NCI-H128 (cell line): Measurements from ENCODE around the gene PSMD5.

Experiments used
- DNase-seq: peaks from one replicate; lab custom pipeline; 2025; ENCODE audit not compliant: unreplicated experiment; lab: John Stamatoyannopoulos, UW

The PSMD5 gene

GRCh38 chr9:120856700-120857099 is 14.0 kb upstream of the PSMD5 start:
- DNase-seq: no peak

DNA sequence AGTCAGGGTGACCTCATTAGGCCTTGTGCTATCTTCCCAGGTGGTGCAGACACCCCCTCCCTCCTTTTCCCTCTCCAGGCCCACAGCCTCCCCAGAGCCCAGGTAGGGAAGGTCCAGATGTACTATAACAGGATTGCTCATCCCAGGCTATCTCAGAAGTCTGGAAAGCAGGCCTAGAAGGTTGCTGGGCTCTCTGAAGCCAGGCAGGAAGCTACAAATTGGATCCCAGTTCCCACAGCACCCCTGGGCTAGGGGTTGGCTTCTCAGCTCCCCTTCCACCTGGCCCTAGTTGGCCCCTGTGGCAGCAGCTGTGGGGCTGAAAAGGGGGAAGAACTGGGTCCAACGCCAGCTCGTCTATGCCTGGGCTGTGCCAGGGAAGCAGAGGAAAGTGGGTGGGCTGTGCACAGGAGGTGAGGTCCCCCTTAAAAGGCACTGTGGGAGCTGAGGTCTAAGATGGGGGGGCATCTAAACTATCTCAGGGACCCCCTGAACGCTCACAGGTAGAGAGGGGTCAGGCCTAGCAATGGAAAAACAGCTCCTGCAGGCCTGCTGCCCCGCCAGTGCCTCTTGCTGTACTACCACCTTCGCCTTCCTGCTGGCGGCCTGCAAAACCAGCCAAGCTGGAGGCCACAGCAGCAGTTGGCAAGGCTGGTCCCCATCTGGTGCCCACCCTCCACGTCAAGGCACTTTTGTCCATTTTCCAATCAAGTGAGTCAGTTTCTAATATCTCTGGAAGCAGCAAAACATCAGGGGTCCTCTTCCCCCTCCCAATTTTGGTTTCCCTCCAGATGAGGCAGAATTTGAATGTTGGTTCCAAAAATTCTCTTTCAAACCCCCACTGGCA is 13.3 kb upstream of the PSMD5 start:
- no peak for DNase-seq

DNA sequence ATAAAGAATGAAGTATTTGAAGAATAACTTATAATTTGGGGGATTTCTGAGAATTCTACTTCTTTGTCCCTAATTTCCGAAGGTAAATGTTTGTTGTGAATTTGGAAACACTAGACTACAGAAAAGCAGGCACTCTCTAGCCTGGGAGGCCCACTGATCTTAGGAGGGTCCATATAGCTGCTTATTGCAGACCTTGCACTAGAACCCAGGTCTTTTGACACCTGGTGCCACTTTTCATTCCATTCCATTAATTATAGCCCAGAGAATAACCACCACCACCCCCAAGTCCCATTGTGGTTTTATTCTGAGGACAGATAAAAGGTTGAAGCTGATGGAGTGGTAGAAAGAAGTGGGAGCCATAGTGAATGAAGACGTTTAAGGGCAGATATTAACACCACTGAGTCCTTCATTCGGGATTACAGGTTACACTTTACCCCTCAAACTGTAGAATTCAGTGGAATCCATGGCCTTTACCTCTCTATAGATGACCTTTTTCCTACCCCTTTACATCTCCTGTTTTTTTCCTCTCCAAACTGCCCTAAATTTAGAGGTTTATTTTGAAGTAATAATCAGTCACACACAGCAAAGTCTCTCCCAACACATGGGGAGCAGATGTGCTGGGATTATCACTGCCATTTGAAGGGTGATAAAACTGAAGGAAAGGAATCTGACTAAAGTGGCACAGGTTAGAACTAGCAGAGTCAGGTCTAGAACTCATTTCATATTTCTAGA is 12.0 kb upstream of the PSMD5 start:
- no peak for DNase-seq

DNA sequence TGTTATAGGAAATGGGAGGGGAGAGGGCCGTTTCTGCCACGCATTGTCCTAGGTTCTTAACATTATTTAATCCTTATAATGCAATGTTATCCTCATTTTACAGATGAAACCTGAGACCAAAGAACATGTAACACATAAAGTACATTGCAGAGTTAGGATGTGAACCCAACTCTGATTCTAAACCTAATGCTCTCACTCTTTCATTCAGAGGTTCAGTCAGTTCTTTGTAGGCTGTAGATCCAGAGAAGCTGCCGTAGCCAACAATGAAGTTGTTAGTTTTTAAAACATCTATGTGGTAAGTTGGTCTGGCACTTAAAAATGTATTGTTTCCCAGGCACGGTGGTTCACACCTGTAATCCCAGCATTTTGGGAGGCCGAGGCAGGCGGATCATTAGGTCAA is 10.5 kb upstream of the PSMD5 start:
- no peak for DNase-seq

- DNase-seq: no peak
These were observed 9.7 kb upstream of the PSMD5 start for GRCh38 chr9:120852240-120853010.

- DNase-seq: no peak
These were observed 8.7 kb upstream of the PSMD5 start for GRCh38 chr9:120851449-120851848.

DNA sequence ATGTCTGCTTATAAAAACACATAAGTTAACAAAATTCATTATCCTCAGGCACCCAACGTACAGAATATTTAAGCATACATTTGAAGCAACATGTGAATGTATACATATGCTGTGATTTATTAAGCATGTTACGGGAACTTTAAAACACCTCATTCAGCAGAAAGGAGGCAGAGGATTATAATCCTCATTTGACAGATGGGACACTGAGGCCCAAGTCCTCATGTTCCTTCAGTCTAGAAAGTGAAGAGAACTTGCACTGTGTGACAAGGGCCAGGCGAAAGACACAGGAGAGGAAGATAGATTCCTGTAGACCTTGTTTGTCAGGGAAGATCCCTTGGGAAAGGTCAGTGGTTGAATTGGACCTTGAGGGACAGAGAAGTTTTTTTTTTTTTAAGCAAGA is 7.6 kb upstream of the PSMD5 start:
- no peak for DNase-seq

DNA sequence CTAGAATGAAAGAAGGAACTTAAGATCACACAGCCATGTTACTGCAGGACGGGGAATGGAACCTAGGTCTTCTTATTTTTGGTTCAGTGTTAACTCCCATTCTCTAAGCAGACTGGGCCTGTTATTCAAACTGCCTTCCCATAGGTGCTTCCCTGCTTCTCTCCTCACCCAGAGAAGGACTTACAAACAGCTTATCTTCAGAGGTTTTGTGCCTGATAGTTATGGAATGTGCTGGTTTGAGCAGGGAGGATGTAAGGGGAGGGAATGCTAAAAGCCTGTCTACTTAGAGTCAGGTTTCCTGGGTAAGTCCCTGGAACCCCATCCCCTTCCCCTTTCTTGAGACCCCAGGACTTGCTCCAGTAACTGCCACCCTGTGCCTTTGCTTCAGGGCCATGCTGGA is 4.2 kb upstream of the PSMD5 start:
- no peak for DNase-seq

GRCh38 chr9:120846251-120846889 is 3.6 kb upstream of the PSMD5 start:
- no peak for DNase-seq

DNA sequence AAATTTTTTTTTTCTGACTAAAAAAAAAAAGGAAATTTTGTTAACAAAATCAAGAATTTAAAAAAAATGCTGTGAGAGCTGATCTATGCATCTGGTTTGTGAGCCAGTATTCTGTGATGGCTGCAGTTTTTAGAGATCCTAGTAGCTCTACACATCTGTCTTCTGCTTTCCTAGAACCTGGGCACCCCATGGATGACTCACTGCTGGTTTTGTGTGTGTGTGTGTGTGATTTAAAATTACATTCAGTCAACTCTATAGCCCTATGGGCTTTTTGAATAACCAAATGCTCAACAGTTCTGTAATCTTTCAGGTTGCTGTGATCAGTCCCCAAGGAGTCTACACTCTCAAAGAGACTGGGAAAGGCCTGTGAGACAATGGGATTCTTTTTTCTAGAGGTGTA is 2.5 kb upstream of the PSMD5 start:
- no peak for DNase-seq

DNA sequence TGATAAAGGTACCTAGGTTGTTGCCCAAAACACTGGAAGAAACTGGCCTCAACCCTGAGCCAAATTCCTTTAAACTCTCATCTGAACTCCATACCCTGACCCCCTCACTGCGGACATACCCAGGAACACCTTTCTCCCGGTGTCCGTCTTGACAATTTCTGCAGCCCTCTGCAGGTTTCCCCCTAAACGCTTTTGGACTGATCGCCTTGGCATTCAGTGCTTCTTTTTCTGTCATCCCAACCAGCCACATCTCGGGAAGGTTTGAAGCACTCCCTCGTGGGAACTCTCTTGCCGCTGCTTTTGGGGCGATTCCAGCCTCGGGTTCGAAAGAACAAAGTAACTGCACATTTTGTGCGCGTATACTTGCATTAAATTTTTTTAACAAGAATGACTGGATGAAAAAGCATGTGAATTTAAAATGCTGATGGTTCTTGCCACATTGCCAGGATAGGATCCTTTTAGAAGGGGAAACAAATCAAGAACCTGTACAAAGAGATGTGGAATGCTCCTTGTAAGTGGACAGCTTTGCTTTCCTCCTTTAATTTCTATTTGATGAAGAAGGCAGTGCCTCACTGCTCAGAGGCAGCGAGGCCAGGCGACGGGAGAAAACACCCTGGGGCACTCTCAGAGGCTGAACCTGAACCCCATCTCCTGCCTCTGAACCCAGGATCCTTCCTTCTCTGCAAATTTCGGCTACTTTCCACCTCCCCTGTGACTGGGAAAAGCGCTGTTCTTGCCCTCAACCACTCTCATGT is 615 bp downstream of the PSMD5 start:
- DNase-seq: no peak

DNA sequence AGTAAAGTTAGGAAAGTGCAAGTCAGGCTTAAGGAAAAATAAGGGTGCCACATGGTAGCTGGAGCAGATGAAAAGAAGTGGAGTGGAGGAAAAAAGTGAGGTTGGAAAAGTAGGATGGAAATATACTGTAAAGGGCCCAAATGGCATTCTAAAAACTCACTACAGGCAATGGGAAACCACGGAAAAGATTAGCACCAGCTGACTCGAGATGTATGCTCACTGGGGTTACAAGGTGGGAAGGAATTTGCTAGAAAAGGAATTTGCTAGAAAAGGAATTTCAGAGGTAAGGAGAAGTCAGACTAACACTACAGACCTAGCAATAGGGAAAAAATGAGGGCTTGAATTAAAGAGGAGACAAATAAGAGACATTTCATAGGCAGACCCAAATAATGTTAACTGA is 3.6 kb downstream of the PSMD5 start:
- no peak for DNase-seq

GRCh38 chr9:120837921-120838320 is 4.8 kb downstream of the PSMD5 start:
- DNase-seq: no peak

DNA sequence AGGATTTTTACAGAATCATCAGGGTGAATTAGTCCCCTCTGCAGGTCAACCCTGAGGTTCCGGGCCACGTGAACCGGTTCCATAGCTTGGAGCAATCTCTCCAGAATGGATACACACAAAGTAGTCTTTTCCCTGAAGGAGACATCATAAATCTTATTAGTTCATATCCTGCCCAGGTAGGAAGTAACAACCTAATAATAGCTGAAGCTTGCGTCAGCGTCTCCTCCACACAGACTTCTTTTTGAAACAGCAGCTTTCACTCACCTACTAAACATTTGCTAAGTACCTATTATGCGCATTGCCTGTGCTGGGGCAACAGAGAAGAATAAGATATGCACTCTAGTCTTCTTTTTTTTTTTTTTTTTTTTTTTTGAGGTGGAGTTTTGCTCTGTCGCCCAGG is 9.4 kb downstream of the PSMD5 start:
- no peak for DNase-seq

DNA sequence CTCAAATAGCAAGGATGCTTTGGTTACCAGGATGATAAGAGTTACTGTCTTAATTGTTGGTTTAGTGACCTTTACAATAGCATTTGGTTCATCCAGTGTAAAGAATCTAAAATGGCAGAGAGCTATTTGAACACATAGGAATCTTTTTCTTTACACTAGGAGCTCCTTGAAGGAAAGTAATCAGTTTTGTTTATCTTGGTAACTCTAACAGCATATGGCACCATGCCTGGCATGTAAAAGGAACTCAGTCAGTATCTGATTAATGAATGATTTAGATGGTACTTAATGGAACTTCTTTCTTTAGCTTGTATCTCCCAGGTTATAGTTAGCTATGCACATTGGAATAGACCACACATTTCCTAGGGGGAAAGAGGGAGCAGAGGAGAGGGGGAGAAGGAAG is 9.9 kb downstream of the PSMD5 start:
- no peak for DNase-seq

GRCh38 chr9:120830865-120831264 is 11.9 kb downstream of the PSMD5 start:
- DNase-seq: no peak

DNA sequence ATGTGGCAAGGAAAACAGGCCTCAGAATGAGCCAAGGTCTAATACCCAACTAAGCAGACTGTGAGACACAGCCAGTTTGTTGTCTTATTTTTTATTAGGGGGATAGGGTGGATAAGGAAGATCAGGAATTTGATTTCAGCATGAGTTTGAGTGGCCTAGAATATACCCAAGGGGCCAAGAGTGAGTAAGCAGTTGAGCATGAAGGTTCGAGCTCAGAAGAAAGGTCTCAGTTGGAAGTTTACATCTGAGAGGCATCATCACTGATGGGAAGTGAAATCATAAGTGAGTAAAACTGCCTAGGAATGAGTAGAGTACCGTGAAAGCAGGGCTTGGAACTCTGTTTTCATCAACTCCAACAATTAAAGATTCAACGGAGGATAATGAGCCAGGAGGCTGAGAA is 12.6 kb downstream of the PSMD5 start:
- DNase-seq: no peak

GRCh38 chr9:120829650-120830049 is 13.1 kb downstream of the PSMD5 start:
- no peak for DNase-seq

DNA sequence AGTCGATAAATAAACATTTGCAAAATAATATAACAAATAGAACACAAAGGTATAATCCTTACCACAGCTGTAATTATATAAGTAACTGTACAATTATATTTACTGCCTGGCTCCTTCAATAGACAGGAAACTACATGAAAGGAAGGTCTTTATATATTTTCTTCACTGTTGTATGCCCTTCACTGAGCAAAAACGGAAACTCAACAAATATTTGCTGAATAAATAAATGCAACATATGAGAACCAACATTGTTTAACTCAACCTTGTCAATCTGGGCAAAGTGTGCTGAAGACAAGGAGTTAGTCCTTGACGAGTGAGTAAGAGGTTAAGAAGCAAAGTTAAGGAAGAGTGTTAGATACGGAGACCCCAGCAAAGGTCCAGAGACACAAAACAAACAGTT is 22.6 kb downstream of the PSMD5 start:
- DNase-seq: no peak

GRCh38 chr9:120818595-120818994 is 24.1 kb downstream of the PSMD5 start:
- DNase-seq: no peak

DNA sequence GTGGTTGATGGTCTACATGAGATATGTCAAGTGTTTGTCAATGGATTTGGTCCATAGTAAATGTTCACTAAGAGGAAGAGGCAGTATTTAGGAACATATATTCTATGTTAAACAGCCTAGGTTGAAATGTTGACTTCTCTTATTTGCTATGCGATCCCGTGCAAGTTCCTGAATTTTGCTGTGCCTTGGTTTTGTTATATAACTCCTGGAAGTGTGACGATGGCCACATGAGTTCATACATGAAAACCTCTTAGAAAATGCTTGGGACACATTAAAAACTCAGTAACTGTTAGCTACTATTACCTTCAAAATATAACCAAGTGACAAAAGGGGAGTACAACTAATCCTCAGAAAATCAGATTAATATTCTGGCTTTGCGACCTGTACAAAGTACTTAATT is 27.6 kb downstream of the PSMD5 start:
- DNase-seq: no peak
